ENCODE results near the gene RPL32.

DNA sequence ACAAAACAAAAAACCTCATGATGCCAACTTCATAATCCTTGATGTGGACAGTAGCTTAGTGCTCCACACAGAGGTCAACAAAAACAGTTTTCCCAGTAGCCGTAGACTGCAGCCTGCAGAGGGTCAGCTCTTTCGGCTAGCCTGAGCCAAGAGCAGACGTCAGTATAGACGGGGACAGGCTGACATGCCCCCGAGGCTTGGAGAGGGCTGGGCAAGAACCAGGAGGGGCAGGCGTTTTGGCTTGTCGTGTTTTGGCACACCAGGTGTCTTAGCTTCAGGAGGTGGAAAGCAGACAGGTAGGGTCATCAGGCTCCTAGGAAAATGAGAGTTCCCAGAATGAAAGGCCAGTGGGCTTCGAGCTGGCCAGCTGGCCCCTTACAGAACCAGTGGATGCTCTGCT lies 23.1 kb downstream of the RPL32 start:
- TF ChIP-seq, protein P1, sequence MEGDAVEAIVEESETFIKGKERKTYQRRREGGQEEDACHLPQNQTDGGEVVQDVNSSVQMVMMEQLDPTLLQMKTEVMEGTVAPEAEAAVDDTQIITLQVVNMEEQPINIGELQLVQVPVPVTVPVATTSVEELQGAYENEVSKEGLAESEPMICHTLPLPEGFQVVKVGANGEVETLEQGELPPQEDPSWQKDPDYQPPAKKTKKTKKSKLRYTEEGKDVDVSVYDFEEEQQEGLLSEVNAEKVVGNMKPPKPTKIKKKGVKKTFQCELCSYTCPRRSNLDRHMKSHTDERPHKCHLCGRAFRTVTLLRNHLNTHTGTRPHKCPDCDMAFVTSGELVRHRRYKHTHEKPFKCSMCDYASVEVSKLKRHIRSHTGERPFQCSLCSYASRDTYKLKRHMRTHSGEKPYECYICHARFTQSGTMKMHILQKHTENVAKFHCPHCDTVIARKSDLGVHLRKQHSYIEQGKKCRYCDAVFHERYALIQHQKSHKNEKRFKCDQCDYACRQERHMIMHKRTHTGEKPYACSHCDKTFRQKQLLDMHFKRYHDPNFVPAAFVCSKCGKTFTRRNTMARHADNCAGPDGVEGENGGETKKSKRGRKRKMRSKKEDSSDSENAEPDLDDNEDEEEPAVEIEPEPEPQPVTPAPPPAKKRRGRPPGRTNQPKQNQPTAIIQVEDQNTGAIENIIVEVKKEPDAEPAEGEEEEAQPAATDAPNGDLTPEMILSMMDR (IDR thresholded peaks at IDR 0.05; ENCODE audit: insufficient read depth, low read depth, low read length): no peak
- no peak for TF ChIP-seq EZH2 (IDR thresholded peaks at IDR 0.05; ENCODE audit: insufficient read depth, low read length)

Measured in astrocyte (in vitro differentiated cells and primary cell).